ENCODE results near the gene HDAC4.

Gene HDAC4

DNA sequence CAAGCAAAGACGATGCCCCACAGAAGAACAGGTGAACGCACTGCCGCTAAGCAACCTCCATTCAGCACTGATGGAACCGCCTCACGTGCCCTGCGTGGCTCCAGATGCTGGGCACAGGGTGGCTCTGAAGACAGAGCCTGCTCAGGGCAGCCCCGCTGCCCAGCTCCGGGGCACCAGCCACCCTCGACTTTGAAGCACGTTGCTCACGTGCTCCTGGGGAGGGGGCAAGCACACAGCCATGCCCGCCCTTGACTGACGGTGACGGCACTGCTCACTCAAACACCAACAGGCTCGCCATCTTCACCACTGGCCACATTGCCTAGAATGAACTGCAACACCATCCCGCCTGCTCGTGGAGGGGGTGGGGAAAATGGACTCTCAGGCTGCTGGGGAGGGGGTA, 251.3 kb downstream of the HDAC4 start:
- no peak for DNase-seq (ENCODE audit: low spot score)
- TF ChIP-seq, protein P1, sequence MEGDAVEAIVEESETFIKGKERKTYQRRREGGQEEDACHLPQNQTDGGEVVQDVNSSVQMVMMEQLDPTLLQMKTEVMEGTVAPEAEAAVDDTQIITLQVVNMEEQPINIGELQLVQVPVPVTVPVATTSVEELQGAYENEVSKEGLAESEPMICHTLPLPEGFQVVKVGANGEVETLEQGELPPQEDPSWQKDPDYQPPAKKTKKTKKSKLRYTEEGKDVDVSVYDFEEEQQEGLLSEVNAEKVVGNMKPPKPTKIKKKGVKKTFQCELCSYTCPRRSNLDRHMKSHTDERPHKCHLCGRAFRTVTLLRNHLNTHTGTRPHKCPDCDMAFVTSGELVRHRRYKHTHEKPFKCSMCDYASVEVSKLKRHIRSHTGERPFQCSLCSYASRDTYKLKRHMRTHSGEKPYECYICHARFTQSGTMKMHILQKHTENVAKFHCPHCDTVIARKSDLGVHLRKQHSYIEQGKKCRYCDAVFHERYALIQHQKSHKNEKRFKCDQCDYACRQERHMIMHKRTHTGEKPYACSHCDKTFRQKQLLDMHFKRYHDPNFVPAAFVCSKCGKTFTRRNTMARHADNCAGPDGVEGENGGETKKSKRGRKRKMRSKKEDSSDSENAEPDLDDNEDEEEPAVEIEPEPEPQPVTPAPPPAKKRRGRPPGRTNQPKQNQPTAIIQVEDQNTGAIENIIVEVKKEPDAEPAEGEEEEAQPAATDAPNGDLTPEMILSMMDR (IDR thresholded peaks at IDR 0.05; ENCODE audit: borderline replicate concordance, control extremely low read depth, extremely low read depth, insufficient read depth, missing control alignments) = no peak
- in situ Hi-C loops (cut with MboI; ENCODE audit: low sequenced_read_pairs, unreplicated experiment) = no loop called here

GRCh38 chr2:239148495-239149200, 252.2 kb downstream of the HDAC4 start:
- in situ Hi-C loops (cut with MboI; ENCODE audit: low sequenced_read_pairs, unreplicated experiment) = no loop called here
- DNase-seq (ENCODE audit: low spot score) = no peak
- TF ChIP-seq, protein P1 (IDR thresholded peaks at IDR 0.05; ENCODE audit: borderline replicate concordance, control extremely low read depth, extremely low read depth, insufficient read depth, missing control alignments) = no peak

DNA sequence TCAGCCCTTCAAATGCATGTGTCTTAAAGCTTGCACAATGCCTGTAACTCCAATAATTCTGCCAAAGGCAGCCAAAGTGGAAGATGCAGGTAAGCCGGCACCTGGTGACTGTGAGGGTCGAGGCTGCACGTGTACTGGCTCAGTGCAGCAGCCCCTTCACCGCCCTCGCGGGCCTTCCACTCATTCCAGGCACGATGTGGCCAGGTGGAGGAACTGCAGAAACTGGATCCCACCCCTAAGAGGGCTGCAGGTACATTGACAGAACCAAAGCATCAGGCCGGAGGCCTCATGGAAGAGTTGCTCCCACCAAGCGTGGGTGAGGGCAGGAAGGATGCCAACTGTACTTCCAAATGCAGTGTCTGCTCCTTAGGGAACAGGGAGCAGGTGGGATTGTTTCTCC, 253.4 kb downstream of the HDAC4 start:
- TF ChIP-seq, protein P1 (IDR thresholded peaks at IDR 0.05; ENCODE audit: borderline replicate concordance, control extremely low read depth, extremely low read depth, insufficient read depth, missing control alignments) = no peak
- no peak for DNase-seq (ENCODE audit: low spot score)
- in situ Hi-C loops (cut with MboI; ENCODE audit: low sequenced_read_pairs, unreplicated experiment) = no loop called here

GRCh38 chr2:239146741-239147181, 254.1 kb downstream of the HDAC4 start:
- TF ChIP-seq, protein P1 (IDR thresholded peaks at IDR 0.05; ENCODE audit: borderline replicate concordance, control extremely low read depth, extremely low read depth, insufficient read depth, missing control alignments) = no peak
- no peak for DNase-seq (ENCODE audit: low spot score)
- in situ Hi-C loops (cut with MboI; ENCODE audit: low sequenced_read_pairs, unreplicated experiment) = no loop called here

GRCh38 chr2:239146011-239146641, 254.7 kb downstream of the HDAC4 start:
- TF ChIP-seq, protein P1 (IDR thresholded peaks at IDR 0.05; ENCODE audit: borderline replicate concordance, control extremely low read depth, extremely low read depth, insufficient read depth, missing control alignments) = no peak
- in situ Hi-C loops (cut with MboI; ENCODE audit: low sequenced_read_pairs, unreplicated experiment) = no loop called here
- peak; percentile 59 for DNase-seq (ENCODE audit: low spot score)

- no peak for DNase-seq (ENCODE audit: low spot score)
- in situ Hi-C loops (cut with MboI; ENCODE audit: low sequenced_read_pairs, unreplicated experiment) = no loop called here
- TF ChIP-seq, protein P1 (IDR thresholded peaks at IDR 0.05; ENCODE audit: borderline replicate concordance, control extremely low read depth, extremely low read depth, insufficient read depth, missing control alignments) = no peak
Measured at GRCh38 chr2:239145601-239146000, 255.2 kb downstream of the HDAC4 start.

Data from GM13976 (cell line).